GM18951 (cell line): ENCODE measurements around the gene PIGC.

Experiments used
- POLR2A ChIP-seq: IDR thresholded peaks from 4 replicates; pipeline ENCODE4 v1.6.1; 2011; ENCODE audit warnings: mild to moderate bottlenecking; ENCODE audit not compliant: insufficient read length, insufficient read depth; ENCODE audit errors: extremely low read depth
- in situ Hi-C: fragments of 300-500 bp; cut with MboI; formaldehyde crosslinking; loops from one replicate; pipeline ENCODE4 v1.12.0; 2022; ENCODE audit warnings: low sequenced_read_pairs, mixed read lengths, inconsistent platforms; ENCODE audit not compliant: unreplicated experiment

Gene PIGC

DNA sequence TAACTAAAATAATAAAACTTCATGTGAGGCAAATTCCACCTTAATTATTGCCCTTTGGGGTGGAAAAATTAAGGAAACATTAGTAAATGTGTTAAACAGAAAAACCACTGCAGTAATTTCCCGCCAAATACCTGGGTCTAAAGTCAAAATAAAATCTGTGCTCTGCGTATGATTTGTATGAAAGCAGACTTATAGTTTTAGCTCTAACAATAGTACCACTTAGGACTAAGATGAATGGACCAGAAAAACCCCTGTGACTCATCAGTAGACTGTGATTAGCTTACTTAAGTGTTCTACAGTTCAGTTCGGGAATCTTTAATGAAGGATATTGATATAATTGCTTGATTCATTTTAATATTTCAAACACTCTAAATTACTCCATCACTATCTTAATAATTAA is 46.6 kb downstream of the PIGC start:
- no peak for TF ChIP-seq POLR2A
- in situ Hi-C loops = no loop called here

DNA sequence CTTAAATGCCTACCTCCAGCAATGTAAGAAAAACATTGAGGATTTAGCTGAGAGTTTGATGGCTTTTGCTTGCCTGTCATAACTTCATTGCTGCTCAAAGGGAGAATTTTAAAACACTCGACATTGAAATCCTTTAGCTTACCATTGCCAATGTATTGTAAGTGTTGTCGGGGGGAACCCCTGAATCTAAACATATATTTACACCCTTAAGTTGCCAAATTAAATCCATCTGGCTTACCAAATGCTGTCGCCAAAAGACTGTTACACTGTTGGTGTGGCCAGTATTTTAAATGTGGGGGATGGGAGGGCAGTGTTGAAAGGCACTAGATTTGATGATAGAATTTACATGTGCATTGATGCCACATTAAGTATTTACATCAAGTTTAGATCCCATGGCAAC is 48.3 kb downstream of the PIGC start:
- in situ Hi-C loops = no loop called here

DNA sequence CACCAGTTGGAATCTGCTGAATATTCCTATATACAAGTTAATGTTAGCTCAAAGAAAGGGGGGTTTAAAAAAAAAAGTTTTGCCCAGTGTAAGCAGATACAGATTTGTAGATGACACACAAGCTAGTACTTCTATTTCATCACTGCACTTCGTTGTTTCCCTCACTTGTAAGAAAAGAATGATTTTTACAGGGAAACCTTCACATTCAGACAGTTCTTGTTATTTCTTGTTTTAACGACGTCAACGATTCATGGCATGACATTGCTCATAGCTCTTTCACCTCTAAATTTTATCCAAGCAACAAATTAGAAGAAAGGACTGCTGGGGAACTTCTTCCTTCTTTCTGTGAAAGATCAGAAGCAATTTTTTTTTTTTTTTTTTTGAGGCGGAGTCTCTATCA is 49.1 kb downstream of the PIGC start:
- in situ Hi-C loops = no loop called here
- TF ChIP-seq POLR2A = no peak

More for the DNA sequence above, 48.3 kb downstream of the PIGC start:
- no peak for TF ChIP-seq POLR2A

DNA sequence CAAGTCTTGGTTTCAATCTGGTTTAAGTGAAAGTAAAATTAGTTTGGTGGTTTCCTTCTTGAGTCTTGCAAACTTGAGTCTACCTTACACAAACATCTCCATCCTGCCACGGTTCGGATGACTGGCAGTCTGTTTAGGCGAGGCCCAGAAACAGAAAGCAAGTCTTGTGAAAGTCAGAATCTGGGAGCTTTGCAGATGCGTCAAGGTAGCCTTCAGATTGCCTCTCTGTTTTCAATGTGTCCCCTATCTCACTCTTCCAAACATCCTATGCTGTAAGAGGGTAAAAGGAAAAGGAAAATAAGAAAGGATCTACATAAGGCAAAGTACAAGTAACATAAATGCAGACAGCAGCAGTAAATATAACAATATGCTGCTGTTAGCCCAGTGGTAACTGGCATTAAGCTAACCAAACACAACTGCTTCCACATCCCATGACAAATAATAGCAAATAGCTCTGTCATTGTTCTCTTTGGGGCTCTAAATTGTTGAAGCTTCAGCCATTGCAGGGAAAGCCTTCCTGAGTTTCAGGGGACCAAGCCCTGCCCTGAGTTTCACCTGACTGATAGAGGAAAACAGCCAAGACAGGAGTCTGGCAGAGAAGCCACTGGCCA is 49.6 kb downstream of the PIGC start:
- TF ChIP-seq POLR2A = no peak
- in situ Hi-C loops = no loop called here

DNA sequence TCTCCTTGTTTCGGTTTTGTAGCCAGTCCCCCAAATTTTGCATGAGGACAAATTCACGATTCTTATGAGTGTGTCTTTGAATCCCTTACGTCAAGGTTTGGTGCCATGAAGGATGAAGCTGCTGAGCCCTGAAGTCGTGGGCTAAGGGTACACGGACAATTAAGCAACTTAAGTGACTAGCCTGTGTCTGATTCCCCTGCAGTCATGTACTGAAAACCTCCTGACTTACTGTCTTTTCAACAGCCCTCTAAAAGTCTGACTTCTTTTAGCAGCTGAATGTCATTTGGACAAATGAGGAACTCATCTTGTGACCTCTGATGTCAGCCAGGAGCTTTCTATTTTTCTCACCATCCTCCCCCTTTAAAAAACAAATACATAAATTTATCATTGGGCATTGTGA is 50.5 kb downstream of the PIGC start:
- TF ChIP-seq POLR2A = no peak
- in situ Hi-C loops = no loop called here

DNA sequence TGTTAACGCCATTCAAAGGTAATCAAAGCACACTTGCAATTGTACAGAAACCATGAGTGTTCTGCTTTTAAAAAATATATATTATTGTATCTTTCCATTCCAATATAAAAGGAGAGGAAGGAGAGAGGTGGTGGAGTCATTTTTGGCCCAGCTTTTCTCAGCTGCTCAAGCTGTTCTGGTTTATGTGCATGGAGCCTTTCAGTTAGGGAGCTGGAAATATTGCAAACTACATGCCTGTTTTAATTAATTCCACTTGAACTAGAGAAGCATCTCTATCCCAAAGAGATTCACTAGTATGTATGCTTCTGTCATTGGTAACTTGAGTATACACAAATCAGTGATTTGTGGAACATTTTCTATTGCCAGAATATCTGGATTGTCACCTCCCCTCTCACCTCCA is 51.9 kb downstream of the PIGC start:
- TF ChIP-seq POLR2A = no peak
- in situ Hi-C loops = no loop called here
